Activated T-cell treated with anti-CD3 and anti-CD28 coated beads for 1 hour (primary cell): ENCODE measurements around the gene SOX4.

ENCODE experiments used
- DNase-seq: peaks from one replicate; pipeline ENCODE4 v3.0.0-alpha.2; 2020; ENCODE audit warnings: low read depth

The SOX4 gene

DNA sequence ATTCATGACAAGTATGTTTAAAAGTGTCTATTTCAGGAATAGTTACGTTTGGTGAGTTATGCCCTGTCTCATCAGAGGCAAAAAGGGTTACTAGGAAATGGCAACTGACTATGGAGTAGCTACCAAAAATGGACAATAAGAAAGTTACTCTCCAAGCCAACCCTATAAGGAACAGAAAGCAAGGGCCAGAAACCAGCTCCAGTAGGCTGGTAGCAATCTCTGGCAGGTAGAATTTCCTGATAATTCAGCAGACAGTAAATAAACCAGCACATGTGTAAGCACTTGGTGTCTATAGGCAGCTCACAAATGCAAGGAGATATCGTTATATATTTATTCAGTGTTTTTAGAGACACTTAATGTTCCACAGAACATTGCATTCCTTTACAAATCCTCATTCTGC, 20.3 kb downstream of the SOX4 start:
- DNase-seq: no peak

DNA sequence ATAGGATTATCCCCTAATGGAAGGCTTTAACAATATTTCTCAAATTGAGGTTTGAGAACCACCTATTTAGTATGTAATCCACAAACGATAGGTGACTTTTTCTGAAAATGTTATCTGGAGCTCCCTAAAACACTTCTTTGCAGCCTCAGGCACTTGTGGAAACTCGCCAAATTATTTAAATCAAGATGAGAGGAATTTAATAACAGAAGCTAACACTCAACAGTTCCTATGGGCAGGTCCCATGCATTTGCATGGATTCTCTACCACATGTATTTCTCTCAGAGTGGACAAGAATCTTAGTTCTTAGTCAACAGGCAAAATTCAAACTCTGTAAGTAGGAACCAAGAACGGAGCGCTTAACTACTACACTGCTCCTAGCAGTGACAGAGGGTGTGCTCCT, 20.7 kb downstream of the SOX4 start:
- no peak for DNase-seq

DNA sequence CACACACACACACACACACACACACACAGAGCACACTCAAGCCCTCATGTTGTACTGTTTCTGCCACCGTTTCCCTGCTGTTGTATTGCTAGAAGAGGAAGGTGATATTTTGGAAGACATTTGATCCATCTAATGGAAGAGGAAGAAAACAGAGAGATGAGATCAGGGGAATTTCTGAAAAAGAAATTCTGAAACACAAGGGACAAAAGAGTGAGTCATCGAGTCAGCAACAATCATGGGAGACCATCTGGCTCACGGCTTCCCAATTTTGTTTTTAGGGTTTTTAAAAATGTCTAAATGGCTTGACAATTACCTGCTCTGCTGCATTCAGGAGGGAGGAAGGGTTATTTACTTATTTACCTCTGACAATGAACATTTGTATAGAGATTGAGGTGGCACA, 22.0 kb downstream of the SOX4 start:
- DNase-seq: no peak

DNA sequence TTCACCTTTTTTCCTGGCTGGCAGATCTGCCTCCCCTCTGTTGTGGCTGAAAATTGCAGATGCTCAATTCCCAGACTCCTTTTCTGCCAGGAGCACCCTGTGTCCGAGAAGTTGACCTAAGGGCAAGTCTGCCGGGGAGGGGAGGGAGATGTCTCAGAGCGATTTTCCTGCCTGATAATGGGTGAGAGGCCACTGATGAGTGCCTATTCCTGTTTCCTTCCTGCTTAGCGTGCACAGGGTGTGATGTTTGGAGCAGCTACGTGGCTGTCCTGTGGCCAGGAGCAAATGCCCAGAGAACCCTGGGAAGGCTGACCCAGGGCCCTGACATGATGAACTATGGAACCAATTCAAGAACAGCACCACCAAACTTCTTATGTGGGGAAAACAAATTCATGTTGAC, 22.5 kb downstream of the SOX4 start:
- no peak for DNase-seq

DNA sequence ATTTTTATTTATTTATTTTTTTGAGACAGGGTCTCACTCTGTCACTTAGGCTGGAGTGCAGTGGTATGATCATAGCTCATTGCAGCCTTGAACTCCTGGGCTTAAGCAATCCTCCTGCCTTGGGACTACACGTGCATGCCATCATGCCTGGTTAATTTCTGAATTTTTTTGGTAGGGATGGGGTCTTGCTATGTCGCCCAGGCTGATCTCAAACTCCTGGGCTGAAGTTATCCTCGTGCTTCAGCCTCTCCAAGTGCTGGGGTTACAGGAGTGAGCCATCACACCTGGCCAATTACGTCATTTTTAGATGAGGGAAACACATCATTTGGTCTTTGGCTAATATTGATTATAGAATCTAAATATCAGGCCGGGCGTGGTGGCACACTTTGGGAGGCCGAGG, 32.1 kb downstream of the SOX4 start:
- no peak for DNase-seq

DNA sequence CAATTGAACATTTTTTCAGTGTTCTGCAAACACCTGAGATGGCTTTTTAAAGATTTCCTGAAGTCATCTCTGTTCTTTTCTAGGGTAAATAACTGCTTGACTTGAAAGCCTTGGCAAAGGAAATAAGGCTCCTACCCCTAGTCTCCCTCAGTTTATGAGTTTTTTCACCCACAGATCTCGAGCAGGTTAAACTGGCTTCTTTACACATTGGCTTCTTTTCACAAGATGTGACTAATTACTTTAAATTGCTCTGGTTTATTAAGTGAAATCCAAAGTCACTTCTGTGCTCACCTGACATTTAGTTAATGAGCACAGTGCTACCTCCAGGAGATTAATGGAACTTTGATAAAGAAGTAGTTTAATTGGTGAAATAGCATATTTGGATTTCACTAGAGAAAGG, 33.2 kb downstream of the SOX4 start:
- DNase-seq: no peak

DNA sequence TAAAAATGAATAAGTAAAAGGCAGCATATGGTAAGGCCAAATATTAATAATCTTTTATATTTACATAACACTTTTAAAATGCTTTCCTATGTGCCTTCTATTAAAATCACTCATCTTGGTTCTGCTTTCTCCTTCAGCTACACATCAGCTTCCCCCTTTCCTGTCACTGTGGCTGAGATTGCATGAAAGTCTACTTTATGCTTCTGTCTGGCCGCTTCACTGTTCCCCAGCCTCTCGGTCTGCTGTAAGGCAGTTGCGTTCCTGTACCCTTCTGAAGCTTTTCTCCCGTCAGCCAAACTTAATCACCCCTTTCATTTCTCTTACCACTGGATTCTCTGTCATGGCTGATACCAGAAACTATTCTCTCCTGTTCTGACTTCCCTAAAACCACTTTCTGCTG, 34.6 kb downstream of the SOX4 start:
- no peak for DNase-seq

DNA sequence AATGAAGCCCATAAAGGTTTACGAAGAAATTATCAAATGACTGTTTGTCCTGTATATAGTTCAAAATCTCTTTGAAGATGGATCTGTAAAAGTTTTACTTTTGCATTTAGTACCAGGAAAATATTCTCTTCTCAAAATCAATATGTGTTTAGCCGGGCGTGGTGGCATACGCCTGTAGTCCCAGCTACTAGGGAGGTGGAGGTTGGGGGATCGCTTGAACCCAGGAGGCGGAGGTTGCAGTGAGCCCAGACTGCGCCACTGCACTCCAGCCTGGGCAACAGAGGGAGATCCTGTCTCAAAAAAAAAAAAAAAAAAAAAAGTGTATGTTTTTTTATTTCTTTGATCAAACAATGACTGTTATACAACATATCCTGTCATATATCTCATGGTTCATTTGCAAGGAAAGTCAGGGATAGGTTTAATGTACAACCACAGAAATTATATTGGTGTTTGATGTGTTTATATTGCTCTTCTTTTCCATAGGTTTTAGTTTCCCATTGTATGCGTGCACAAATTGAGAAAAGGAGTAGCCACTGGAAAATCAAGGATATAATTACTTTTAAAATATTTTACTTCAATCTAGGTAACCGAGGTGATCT, 40.1 kb downstream of the SOX4 start:
- no peak for DNase-seq

DNA sequence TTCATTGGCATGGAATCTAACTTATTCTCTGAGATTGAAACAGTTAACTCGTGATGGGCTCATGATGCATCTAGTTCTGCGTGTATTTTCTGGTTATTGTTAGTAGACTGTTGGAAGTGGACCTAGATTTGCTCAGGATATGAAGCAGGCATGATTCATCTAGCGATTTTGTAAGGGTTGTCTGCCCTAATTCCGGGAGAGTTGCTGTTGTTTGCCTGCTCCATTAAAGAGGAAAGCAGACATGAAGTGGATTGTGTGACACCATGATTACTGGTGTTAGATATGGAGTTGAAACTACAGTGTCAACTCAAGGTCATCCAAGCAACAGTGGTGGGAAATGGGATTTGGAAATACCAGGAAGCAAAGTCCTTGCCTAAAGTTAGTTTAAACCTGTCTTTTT, 41.0 kb downstream of the SOX4 start:
- DNase-seq: no peak

DNA sequence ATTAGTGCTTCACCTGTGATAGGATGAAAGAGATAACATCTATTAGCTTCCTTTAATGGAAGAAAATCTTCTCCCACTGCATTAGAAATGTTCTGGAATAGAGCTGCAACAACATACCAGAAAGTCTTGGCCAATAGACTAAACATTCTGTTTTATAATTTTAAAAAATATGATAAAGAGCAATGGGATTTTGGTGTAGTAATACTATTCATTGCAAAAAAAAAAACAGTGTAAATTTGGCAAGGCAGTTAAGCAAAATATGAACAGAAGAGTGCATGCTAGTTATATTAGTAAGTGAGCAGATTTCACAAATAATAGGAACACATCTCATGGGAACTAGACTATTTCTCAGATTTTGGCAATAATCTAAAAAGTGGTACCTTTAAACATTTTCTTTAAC, 43.3 kb downstream of the SOX4 start:
- DNase-seq: no peak

DNA sequence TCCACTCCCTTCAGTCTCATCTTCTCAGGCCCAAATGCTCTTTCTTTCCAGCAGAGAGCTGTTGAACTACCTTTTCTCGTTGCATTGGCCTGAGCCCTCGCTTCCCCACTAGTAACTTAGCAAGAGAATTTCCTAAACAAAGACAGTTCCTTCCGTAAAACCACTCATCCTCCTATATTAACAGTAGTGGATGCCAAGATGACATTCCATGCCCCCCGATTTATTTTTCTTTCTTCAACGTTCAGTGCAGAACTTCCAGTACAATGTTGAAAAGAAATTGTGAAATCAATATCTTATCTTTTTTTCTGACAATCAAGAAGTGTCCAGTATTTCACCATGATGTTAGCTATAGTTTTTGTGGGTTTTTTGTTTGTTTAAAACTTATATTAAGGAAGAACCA, 45.8 kb downstream of the SOX4 start:
- no peak for DNase-seq
